Sigmoid colon (tissue), 4 donors: ENCODE data around the gene PDHX.

Source experiments
- CTCF ChIP-seq, 4 experiments: fragments of 450-650 bp in 3 of 4; fragments of 200-600 bp in 1 of 4; IDR thresholded peaks; one replicate each; pipeline ENCODE4 v1.5.1; 2016 to 2019; ENCODE audit warnings: antibody characterized with exemption in 4 of 4, mild to moderate bottlenecking in 3 of 4, moderate library complexity in 2 of 4
- EP300 ChIP-seq, 4 donors: sonication (generic); formaldehyde crosslinking; IDR thresholded peaks; one replicate each; pipeline ENCODE4 v1.6.1; 2017; ENCODE audit warnings: antibody characterized with exemption in 4 of 4
- POLR2A ChIP-seq, 2 donors: fragments of 450-650 bp; IDR thresholded peaks; one replicate each; pipeline ENCODE4 v1.6.1; 2016; ENCODE audit warnings: antibody characterized with exemption in 2 of 2, mild to moderate bottlenecking in 2 of 2, moderate library complexity in 2 of 2
- POLR2AphosphoS5 ChIP-seq, 4 donors: sonication (generic); formaldehyde crosslinking; IDR thresholded peaks; one replicate each; pipeline ENCODE4 v1.6.1; 2017; ENCODE audit warnings: antibody characterized with exemption in 4 of 4

- TF ChIP-seq POLR2AphosphoS5 (IDR thresholded peaks at IDR 0.05) (no peak), CTCF (IDR thresholded peaks at IDR 0.05) (no peak), POLR2A (IDR thresholded peaks at IDR 0.05) (no peak), EP300 (IDR thresholded peaks at IDR 0.05) (no peak)
Observed at GRCh38 chr11:34881900-34882299, 34.5 kb upstream of the PDHX start.
